GF-D8 (cell line): Measurements from ENCODE around the gene ZNF70.
A peak's percentile ranks its signal among the peaks of the same experiment; 100 is the strongest.

Experiments used
- DNase-seq: peaks from one replicate; lab custom pipeline; 2025; lab: John Stamatoyannopoulos, UW

ZNF70 gene

GRCh38 chr22:23750714-23751440, at the start of gene ZNF70:
Gene ZNF70, minus strand, starts transcription at chr22:23751112. Its CDS starts 5,972 bp downstream, at chr22:23745140.
- peak; percentile 56 for DNase-seq

- no peak for DNase-seq
These were observed 45.5 kb upstream of the ZNF70 start for GRCh38 chr22:23796461-23796860.

- DNase-seq: no peak
These were observed 42.4 kb upstream of the ZNF70 start for GRCh38 chr22:23793326-23793725.

GRCh38 chr22:23791738-23792645, 41.1 kb upstream of the ZNF70 start:
- no peak for DNase-seq

GRCh38 chr22:23790819-23791737, 40.2 kb upstream of the ZNF70 start:
- DNase-seq: no peak

- no peak for DNase-seq
These were observed 38.7 kb upstream of the ZNF70 start for GRCh38 chr22:23789638-23790037.

GRCh38 chr22:23789121-23789520, 38.2 kb upstream of the ZNF70 start:
- DNase-seq: no peak

- DNase-seq: no peak
These were observed 37.0 kb upstream of the ZNF70 start for GRCh38 chr22:23787910-23788309.

- no peak for DNase-seq
These were observed 36.6 kb upstream of the ZNF70 start for GRCh38 chr22:23787600-23787896.

GRCh38 chr22:23786752-23787599, 36.1 kb upstream of the ZNF70 start, which contains the start of gene SMARCB1:
Gene SMARCB1, plus strand, starts transcription at chr22:23786966. Its CDS starts 204 bp downstream, at chr22:23787170.
- peak; percentile 60 for DNase-seq

- no peak for DNase-seq
These were observed 35.4 kb upstream of the ZNF70 start for GRCh38 chr22:23786261-23786710.

GRCh38 chr22:23784215-23784732, 33.4 kb upstream of the ZNF70 start:
- peak; percentile 11 for DNase-seq

GRCh38 chr22:23783265-23784150, 32.6 kb upstream of the ZNF70 start:
- no peak for DNase-seq

- DNase-seq: no peak
These were observed 31.8 kb upstream of the ZNF70 start for GRCh38 chr22:23782703-23783102.

- no peak for DNase-seq
These were observed 31.3 kb upstream of the ZNF70 start for GRCh38 chr22:23782252-23782651.

GRCh38 chr22:23781511-23782183, 30.7 kb upstream of the ZNF70 start:
- DNase-seq: no peak

GRCh38 chr22:23781065-23781464, 30.2 kb upstream of the ZNF70 start:
- DNase-seq: no peak

- no peak for DNase-seq
These were observed 29.3 kb upstream of the ZNF70 start for GRCh38 chr22:23780146-23780748.

GRCh38 chr22:23779731-23780130, 28.8 kb upstream of the ZNF70 start:
- no peak for DNase-seq
